Adrenal gland (tissue), 12 donors: ENCODE data around the gene BCL2A1. TPM values are rescaled to one million over a fixed set of nuclear protein-coding genes. Genes with fewer than 3 reads are reported as not detected.

Experiments
- DNase-seq, 7 donors: peaks; one replicate each; pipeline ENCODE4 v3.0.0-alpha.2; 2019 to 2020
- H3K27ac ChIP-seq, 5 donors: fragments of 200-600 bp; sonication (generic) in 4 of 5; 1 replicate in 3 of 5; 2 replicates in 2 of 5; pipeline versions ENCODE4 v1.5.1 to v1.8.0; 2016 to 2020; ENCODE audit warnings: mild to moderate bottlenecking in 1 of 5
- H3K27me3 ChIP-seq: fragments of 200-600 bp; 2 replicates; pipeline ENCODE4 v1.8.0; 2021
- H3K36me3 ChIP-seq, 2 donors: fragments of 200-600 bp; replicated peaks in 1 of 2; 1 replicate in 1 of 2; 2 replicates in 1 of 2; pipeline versions ENCODE4 v1.5.1 to v1.8.0; 2018 to 2022
- H3K4me1 ChIP-seq, 2 donors: fragments of 200-600 bp; replicated peaks in 1 of 2; 1 replicate in 1 of 2; 2 replicates in 1 of 2; pipeline versions ENCODE4 v1.5.1 to v1.8.0; 2018 to 2021
- H3K4me3 ChIP-seq, 4 donors: fragments of 200-600 bp; sonication (generic) in 3 of 4; one replicate each; pipeline ENCODE4 v1.5.1; 2016 to 2018
- H3K9me3 ChIP-seq, 3 donors: fragments of 200-600 bp; sonication (generic) in 1 of 3; replicated peaks in 1 of 3; 1 replicate in 2 of 3; 2 replicates in 1 of 3; pipeline versions ENCODE4 v1.5.1 to v1.8.0; 2016 to 2021
- CTCF ChIP-seq, 6 experiments: fragments of 450-650 bp in 4 of 6; fragments of 200-600 bp in 2 of 6; sonication (generic) in 1 of 6; IDR thresholded peaks; 1 replicate in 5 of 6; 2 replicates in 1 of 6; pipeline versions ENCODE4 v1.5.1 to v1.8.0; 2016 to 2021; ENCODE audit warnings: antibody characterized with exemption in 6 of 6, mild to moderate bottlenecking in 2 of 6, moderate library complexity in 1 of 6
- POLR2A ChIP-seq, 2 donors: fragments of 450-650 bp; IDR thresholded peaks; one replicate each; pipeline ENCODE4 v1.6.1; 2017; ENCODE audit warnings: antibody characterized with exemption in 2 of 2, mild to moderate bottlenecking in 2 of 2, moderate library complexity in 1 of 2
- WGBS, 4 donors: extraction: QIAGEN DNeasy Blood & Tissue Kit in 2 of 4; methylation state at CpG; one replicate each; pipeline versions ENCODE4 v1.1.5 to v1.1.7; 2013 to 2017; 5-methylcytosine and 5-hydroxymethylcytosine counted together
- intact Hi-C, 2 donors: fragments of 100-400 bp; cut with DNase I; formaldehyde crosslinking; loops; one replicate each; pipeline versions ENCODE4 v1.14.1 to v1.15.0; 2022 to 2023
- polyA plus RNA-seq, 3 donors: library from polyadenylated mRNA; stranded (reverse); fragments of 200-250 nt in 2 of 3; fragments of 350-450 nt in 1 of 3; fragmentation: Illumina TruSeq in 1 of 3; extraction: RNeasy Lipid Tissue Mini Kit (QIAGEN cat#74804) in 1 of 3; gene quantifications; one replicate each; pipeline ENCODE4 v1.2.3, GENCODE V29; 2013 to 2014
- total RNA-seq, 9 donors: library from RNA; depleted of rRNA in 4 of 9; stranded (reverse); fragments of >200 nt in 4 of 9; fragments of 120-200 nt in 1 of 9; fragmentation: NEBNext Ultra II Directional in 1 of 9; extraction: Animal tissue kit (Norgen Biotek cat#: 25700) in 1 of 9; gene quantifications; one replicate each; pipeline versions ENCODE4 v1.1.0 to v1.2.4, GENCODE V29; 2013 to 2023
- donor health status: healthy with polysubstance abuse.
- donor health status: Bipolar disorder and iron deficiency.
- donor health status: DM: yes; HTN: yes; CAD: no.
- donor health status: DM: no; HTN: no; CAD: no.
- donor health status: DM: no; HTN: no; CAD: no.
- donor health status: DM: yes; HTN: yes; CAD: no.

Gene BCL2A1
- total and polyA plus RNA-seq, 12 donors: 0.56 to 19.1 (median 1.4) TPM; not detected in 1

- no peak for TF ChIP-seq CTCF (IDR thresholded peaks at IDR 0.05)
- no peak for TF ChIP-seq POLR2A (IDR thresholded peaks at IDR 0.05)
- intact Hi-C loops: no loop called here
- WGBS, 4 donors: 56 to 76% (median 66%) methylated on average over 5 of the region's 5 CpGs
- no peaks in the 10 kb centered on the region for H3K4me1 ChIP-seq
- H3K9me3 ChIP-seq: no peaks in the 10 kb centered on the region
- H3K27ac ChIP-seq: peak overlapping the region in 2 of 5 donors; percentile 62 to 74
- no peak overlapping the region for H3K4me3 ChIP-seq
- H3K27me3 ChIP-seq: no peaks in the 10 kb centered on the region
- H3K36me3 ChIP-seq: no peaks in the 10 kb centered on the region
- peak in 3 of 7 donors; percentile 30 to 53 (median 44) for DNase-seq
Observed at GRCh38 chr15:79978655-79979514, 7.9 kb upstream of the BCL2A1 start.

DNA sequence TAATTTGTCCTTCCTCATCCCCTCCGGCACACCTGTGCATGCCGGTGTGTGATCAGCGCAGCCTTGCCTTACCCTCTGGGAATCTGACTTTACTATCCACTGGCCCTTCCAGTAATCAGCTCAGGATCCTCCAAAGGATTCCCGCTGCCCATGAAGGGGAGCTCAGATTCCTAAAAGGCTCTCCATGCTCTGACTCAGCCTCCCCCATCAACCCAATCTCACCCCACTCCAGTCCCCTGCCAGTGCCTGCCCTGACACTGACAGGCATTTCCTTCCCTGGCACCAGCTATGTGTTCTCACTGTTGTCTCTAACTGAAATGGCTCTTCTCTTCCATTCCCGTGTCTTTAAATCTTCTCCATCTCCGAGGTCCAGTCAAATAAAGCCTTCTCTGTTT is 7.3 kb upstream of the BCL2A1 start:
- DNase-seq: peak in 1 of 7 donors; percentile 39
- no peaks in the 10 kb centered on the region for H3K27me3 ChIP-seq
- H3K4me1 ChIP-seq: no peaks in the 10 kb centered on the region
- no peaks in the 10 kb centered on the region for H3K9me3 ChIP-seq
- no peak for TF ChIP-seq POLR2A (IDR thresholded peaks at IDR 0.05)
- no peak for TF ChIP-seq CTCF (IDR thresholded peaks at IDR 0.05)
- peak overlapping the region in 2 of 5 donors; percentile 62 to 74 for H3K27ac ChIP-seq
- 79 to 88% (median 83%) methylated on average over 6 of the region's 6 CpGs for WGBS, 4 donors
- intact Hi-C loops: no loop called here
- H3K4me3 ChIP-seq: no peak overlapping the region
- H3K36me3 ChIP-seq: no peaks in the 10 kb centered on the region

DNA sequence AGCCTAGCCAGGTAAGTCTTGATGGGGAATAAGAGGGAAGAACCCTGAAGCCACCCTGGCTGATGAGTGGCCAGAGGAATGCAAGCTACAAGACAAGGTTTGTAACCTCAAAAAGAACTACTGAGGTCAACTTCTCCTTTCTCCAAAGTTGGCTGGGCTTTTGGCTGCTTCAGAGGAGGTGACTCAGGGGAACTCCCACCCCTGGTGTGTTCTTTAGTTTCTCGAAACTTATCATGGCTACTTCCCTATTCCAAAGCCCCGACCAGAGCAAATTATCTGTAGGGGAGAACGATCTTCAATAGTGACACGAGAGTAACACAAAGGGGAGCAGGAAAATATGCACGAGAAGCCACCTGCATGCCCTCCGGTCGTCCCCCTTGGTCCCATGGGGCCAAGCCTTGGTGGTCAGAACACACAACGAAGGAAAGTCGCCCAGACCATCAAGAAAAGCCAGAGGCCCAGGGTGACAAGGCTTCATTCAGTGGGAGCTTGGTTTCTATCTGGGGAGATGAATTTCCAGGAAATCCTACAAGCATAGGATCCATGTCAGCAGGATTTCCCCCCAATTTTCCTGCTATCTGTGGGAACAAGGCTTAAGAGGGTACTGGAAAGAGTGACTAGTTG is 6.5 kb upstream of the BCL2A1 start:
- H3K36me3 ChIP-seq: no peaks in the 10 kb centered on the region
- intact Hi-C loops: no loop called here
- DNase-seq: peak in 6 of 7 donors; percentile 17 to 52 (median 37)
- no peak overlapping the region for H3K4me3 ChIP-seq
- H3K9me3 ChIP-seq: no peaks in the 10 kb centered on the region
- no peaks in the 10 kb centered on the region for H3K27me3 ChIP-seq
- WGBS, 4 donors: 71 to 80% (median 77%) methylated on average over 9 of the region's 9 CpGs
- TF ChIP-seq POLR2A (IDR thresholded peaks at IDR 0.05): no peak
- TF ChIP-seq CTCF (IDR thresholded peaks at IDR 0.05): no peak
- H3K4me1 ChIP-seq: no peaks in the 10 kb centered on the region
- H3K27ac ChIP-seq: peak overlapping the region in 1 of 5 donors; percentile 74

DNA sequence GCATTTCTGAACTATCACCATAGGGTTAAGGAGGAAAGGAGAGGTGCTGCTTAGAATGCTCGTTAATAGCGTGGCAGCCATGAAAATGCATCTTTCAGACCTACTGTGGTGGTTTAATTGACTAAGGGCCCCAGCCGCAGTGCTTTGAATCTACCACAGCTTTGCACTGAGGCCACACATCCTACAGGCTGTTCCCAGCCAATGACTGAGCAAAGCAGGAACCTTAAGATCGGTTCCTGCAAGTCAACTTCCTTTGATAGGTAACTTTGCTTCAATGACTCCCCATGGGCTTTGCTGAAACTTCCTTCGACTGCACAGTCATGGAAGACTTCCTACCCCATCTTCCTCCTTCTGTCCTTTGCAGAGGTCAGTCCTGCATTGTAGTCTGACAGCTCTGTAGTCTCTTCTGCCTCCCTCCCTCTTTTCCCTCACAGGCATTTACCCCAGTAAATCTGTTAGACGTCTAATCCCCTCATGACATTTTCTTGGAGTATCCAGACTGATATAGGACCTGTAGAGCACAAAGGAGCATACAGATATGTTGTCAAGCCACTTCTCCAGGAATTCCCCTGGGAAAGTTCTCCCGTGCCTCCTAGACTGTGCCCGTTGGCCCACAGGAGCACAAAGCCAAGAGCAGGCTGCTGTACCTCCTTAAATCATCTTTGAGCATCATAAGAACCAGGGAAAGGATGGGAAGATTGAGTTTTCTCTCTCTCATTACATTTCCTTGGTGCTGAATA is 2.6 kb upstream of the BCL2A1 start:
- intact Hi-C loops: no loop called here
- H3K36me3 ChIP-seq: no peaks in the 10 kb centered on the region

More for the DNA sequence above, 2.6 kb upstream of the BCL2A1 start:
- Histone ChIP-seq H3K27me3 (no peaks in the 10 kb centered on the region), H3K27ac (no peak overlapping the region), H3K4me3 (no peak overlapping the region), H3K9me3 (no peaks in the 10 kb centered on the region), H3K4me1 (peaks cover 0 to 7% of the 10 kb centered on the region in 2 donors)
- peak in 1 of 7 donors; percentile 30 for DNase-seq
- TF ChIP-seq CTCF (IDR thresholded peaks at IDR 0.05) (no peak), POLR2A (IDR thresholded peaks at IDR 0.05) (no peak)
- 68 to 77% (median 73%) methylated on average over 7 to 8 of the region's 8 CpGs for WGBS, 4 donors
